ENCODE data around the gene PLAAT3.

DNA sequence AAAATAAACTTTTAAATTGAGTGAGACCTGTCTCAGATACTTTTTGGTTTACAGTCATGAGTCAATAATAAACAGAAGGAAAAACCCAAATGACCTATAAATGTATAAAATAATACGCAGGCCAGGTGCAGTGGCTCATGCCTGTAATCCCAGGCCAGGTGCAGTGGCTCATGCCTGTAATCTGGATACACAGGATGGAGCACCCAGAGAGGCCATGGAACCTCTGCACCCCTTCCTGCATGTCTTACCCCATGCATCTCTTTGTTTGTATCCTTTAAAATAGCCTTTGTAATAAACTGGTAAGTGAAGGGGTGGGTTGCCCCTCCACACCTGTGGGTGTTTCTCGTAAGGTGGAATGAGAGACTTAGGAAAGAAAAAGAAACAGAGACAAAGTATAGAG lies 86.6 kb downstream of the PLAAT3 start:
- TF ChIP-seq, protein P1, sequence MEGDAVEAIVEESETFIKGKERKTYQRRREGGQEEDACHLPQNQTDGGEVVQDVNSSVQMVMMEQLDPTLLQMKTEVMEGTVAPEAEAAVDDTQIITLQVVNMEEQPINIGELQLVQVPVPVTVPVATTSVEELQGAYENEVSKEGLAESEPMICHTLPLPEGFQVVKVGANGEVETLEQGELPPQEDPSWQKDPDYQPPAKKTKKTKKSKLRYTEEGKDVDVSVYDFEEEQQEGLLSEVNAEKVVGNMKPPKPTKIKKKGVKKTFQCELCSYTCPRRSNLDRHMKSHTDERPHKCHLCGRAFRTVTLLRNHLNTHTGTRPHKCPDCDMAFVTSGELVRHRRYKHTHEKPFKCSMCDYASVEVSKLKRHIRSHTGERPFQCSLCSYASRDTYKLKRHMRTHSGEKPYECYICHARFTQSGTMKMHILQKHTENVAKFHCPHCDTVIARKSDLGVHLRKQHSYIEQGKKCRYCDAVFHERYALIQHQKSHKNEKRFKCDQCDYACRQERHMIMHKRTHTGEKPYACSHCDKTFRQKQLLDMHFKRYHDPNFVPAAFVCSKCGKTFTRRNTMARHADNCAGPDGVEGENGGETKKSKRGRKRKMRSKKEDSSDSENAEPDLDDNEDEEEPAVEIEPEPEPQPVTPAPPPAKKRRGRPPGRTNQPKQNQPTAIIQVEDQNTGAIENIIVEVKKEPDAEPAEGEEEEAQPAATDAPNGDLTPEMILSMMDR (conservative IDR thresholded peaks at IDR 0.05; ENCODE audit: low read depth, low read length), result no peak
- TF ChIP-seq EZH2 (IDR thresholded peaks at IDR 0.05; ENCODE audit: borderline replicate concordance, low read depth, low read length, poor library complexity, severe bottlenecking), result no peak

Measured in A673 (cell line).